Uterus (tissue), 4 donors: ENCODE results near the gene JAKMIP2. TPM values are rescaled to one million over a fixed set of nuclear protein-coding genes. Genes with fewer than 3 reads are reported as not detected.

Source experiments
- DNase-seq, 2 donors: peaks; one replicate each; pipeline ENCODE4 v3.0.0-alpha.2; 2019 to 2020
- H3K27ac ChIP-seq, 2 donors: fragments of 200-600 bp; sonication (generic); 1 replicate in 1 of 2; 2 replicates in 1 of 2; pipeline ENCODE4 v1.5.1; 2016 to 2018
- H3K27me3 ChIP-seq, 2 donors: fragments of 200-600 bp; sonication (generic); one replicate each; pipeline ENCODE4 v1.5.1; 2018 to 2019; ENCODE audit warnings: control low read depth in 1 of 2
- H3K36me3 ChIP-seq, 2 donors: fragments of 200-600 bp; sonication (generic); one replicate each; pipeline ENCODE4 v1.5.1; 2019; ENCODE audit warnings: control low read depth in 1 of 2
- H3K4me1 ChIP-seq, 2 donors: fragments of 200-600 bp; sonication (generic); one replicate each; pipeline ENCODE4 v1.5.1; 2018 to 2019; ENCODE audit warnings: control low read depth in 1 of 2
- H3K4me3 ChIP-seq, 2 donors: fragments of 200-600 bp; sonication (generic); 1 replicate in 1 of 2; 2 replicates in 1 of 2; pipeline ENCODE4 v1.5.1; 2018 to 2019; ENCODE audit warnings: mild to moderate bottlenecking in 1 of 2
- H3K9me3 ChIP-seq, 2 donors: fragments of 200-600 bp; sonication (generic); one replicate each; pipeline ENCODE4 v1.5.1; 2019; ENCODE audit warnings: control low read depth in 1 of 2
- POLR2A ChIP-seq, 2 donors: fragments of 450-650 bp; IDR thresholded peaks; one replicate each; pipeline ENCODE4 v1.6.1; 2016; ENCODE audit warnings: antibody characterized with exemption in 2 of 2, mild to moderate bottlenecking in 1 of 2, moderate library complexity in 1 of 2
- intact Hi-C: fragments of 100-400 bp; cut with DNase I; formaldehyde crosslinking; loops from one replicate; pipeline ENCODE4 v1.15.1; 2023; ENCODE audit warnings: low total_unique reads
- total RNA-seq, 4 donors: library from RNA; depleted of rRNA in 3 of 4; stranded (reverse); fragments of >200 nt in 3 of 4; gene quantifications; one replicate each; pipeline versions ENCODE4 v1.1.0 to v1.2.4, GENCODE V29; 2014 to 2023
- TF ChIP-seq, protein P1 (sequence below), 4 experiments: fragments of 200-600 bp in 2 of 4; fragments of 450-650 bp in 2 of 4; sonication (generic) in 2 of 4; IDR thresholded peaks; one replicate each; pipeline ENCODE4 v1.5.1; 2016 to 2019; ENCODE audit warnings: antibody characterized with exemption in 4 of 4, mild to moderate bottlenecking in 2 of 4, moderate library complexity in 1 of 4
- donor health status: DM: yes; HTN: yes; CAD: no.

The JAKMIP2 gene
- total RNA-seq, 4 donors from 2014 or later = 0.29 to 9.3 (median 5.0) TPM

DNA sequence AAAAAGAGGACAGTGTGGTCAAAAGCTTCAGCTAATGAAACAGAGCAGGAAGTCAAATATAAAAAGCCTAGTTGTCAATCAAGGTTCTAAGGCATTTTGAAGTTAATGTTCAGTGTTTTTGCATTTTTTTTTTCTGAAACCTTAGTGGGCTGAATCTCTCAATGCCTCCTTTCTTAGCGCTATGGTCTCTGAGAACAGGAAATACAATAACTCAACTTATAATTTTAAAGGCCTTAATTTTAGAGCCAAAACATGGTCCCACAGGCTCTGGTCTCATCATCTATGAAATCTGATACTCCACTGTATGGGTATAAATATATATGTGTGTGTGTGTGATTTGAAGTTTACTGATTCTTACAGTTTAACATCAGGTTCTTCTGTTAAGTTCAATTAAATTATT, 209.3 kb downstream of the JAKMIP2 start:
- DNase-seq = no peak
- intact Hi-C loops = no loop called here
- Histone ChIP-seq H3K27me3 (no peaks in the 10 kb centered on the region), H3K4me1 (peaks cover 0 to 8% of the 10 kb centered on the region in 2 donors), H3K27ac (no peak overlapping the region), H3K4me3 (no peak overlapping the region), H3K9me3 (no peaks in the 10 kb centered on the region), H3K36me3 (no peaks in the 10 kb centered on the region)
- TF ChIP-seq, protein P1, sequence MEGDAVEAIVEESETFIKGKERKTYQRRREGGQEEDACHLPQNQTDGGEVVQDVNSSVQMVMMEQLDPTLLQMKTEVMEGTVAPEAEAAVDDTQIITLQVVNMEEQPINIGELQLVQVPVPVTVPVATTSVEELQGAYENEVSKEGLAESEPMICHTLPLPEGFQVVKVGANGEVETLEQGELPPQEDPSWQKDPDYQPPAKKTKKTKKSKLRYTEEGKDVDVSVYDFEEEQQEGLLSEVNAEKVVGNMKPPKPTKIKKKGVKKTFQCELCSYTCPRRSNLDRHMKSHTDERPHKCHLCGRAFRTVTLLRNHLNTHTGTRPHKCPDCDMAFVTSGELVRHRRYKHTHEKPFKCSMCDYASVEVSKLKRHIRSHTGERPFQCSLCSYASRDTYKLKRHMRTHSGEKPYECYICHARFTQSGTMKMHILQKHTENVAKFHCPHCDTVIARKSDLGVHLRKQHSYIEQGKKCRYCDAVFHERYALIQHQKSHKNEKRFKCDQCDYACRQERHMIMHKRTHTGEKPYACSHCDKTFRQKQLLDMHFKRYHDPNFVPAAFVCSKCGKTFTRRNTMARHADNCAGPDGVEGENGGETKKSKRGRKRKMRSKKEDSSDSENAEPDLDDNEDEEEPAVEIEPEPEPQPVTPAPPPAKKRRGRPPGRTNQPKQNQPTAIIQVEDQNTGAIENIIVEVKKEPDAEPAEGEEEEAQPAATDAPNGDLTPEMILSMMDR (IDR thresholded peaks at IDR 0.05) = no peak
- TF ChIP-seq POLR2A (IDR thresholded peaks at IDR 0.05) = no peak

DNA sequence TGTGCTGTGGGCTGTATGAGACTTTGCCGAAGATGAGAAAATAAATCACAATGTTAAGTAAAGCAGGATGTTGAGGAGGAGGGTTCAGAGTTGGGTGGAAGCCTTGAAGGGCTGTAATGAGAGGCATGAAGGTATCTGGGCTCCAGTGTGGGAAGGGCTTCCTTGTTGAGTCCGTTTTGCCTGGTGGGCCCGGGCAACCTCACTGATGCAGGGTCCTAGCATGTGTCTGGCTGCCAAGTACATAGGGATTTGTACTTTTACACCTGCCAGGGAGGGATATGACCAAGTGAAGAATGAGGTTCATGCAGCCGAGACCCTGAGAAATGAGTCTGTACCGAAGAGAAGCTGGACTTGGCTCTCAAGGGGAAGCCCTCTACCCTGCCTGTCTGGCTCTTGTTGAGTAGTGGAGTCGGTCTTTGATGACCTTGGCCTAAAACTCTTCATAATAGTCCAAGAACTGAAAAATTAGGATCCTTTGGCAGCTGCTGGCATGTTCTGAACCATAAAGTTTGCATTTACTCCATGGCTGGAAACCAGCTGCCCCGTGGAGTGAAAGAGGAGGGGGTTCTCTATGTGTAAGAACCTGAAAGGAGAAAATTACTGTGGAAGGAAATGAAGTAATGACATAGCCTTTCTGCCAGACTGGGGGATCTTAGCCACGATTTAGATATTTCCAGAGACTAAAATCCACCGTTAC, 213.7 kb downstream of the JAKMIP2 start:
- Histone ChIP-seq H3K27me3 (no peaks in the 10 kb centered on the region), H3K4me1 (no peaks in the 10 kb centered on the region), H3K36me3 (no peaks in the 10 kb centered on the region), H3K4me3 (no peak overlapping the region), H3K9me3 (no peaks in the 10 kb centered on the region), H3K27ac (no peak overlapping the region)
- DNase-seq = no peak
- intact Hi-C loops = no loop called here
- TF ChIP-seq, protein P1 (IDR thresholded peaks at IDR 0.05) = no peak
- TF ChIP-seq POLR2A (IDR thresholded peaks at IDR 0.05) = no peak

- no peaks in the 10 kb centered on the region for H3K4me1 ChIP-seq
- no peak for TF ChIP-seq POLR2A (IDR thresholded peaks at IDR 0.05)
- TF ChIP-seq, protein P1 (IDR thresholded peaks at IDR 0.05) = no peak
- H3K4me3 ChIP-seq = no peak overlapping the region
- no peaks in the 10 kb centered on the region for H3K36me3 ChIP-seq
- no peaks in the 10 kb centered on the region for H3K27me3 ChIP-seq
- H3K27ac ChIP-seq = no peak overlapping the region
- intact Hi-C loops = no loop called here
- DNase-seq = no peak
- H3K9me3 ChIP-seq = no peaks in the 10 kb centered on the region
These were observed 214.5 kb downstream of the JAKMIP2 start for GRCh38 chr5:147567917-147568598.

DNA sequence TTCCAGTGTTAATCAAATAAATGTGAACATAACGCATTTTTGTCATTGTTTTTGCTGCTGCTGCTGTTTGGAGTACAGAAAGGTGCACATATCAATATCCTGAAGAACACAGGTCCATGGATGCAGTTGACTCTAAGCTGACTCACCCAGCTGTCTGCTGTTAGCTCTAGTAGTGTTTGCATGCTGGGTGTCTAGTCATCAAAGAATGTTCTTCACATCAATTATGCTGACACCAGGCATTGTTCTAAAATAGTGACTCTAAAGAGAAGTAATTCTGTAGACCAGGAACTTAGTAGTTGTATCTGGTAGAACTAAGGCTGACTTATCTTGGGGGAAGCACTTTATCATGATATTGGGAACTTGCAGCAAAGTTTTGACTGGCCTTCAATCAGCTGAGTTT, 217.0 kb downstream of the JAKMIP2 start:
- TF ChIP-seq, protein P1 (IDR thresholded peaks at IDR 0.05) = no peak
- TF ChIP-seq POLR2A (IDR thresholded peaks at IDR 0.05) = no peak
- intact Hi-C loops = no loop called here
- no peak for DNase-seq

DNA sequence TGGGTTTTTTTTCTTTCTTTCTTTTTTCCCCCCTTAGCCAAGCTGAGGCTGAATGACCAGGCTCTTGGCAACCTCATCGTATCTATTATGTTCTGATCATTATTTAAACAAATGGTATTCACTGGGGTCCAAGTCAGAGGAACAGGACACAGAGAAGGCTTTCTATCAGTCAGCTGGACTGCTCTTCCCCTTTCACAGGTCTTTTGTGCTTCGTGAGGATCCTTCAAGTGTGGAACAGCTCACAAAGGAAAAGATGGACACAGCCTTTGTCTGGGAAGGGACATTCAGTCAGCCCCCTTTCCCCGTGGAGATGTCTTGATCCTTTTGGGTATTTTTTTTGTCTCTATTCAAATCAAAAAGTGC, 218.4 kb downstream of the JAKMIP2 start:
- intact Hi-C loops = no loop called here
- H3K9me3 ChIP-seq = no peaks in the 10 kb centered on the region
- H3K27me3 ChIP-seq = no peaks in the 10 kb centered on the region
- H3K4me3 ChIP-seq = no peak overlapping the region
- peak overlapping the region in 1 of 2 donors; percentile 59 for H3K27ac ChIP-seq
- no peak for TF ChIP-seq POLR2A (IDR thresholded peaks at IDR 0.05)
- TF ChIP-seq, protein P1 (IDR thresholded peaks at IDR 0.05) = no peak
- no peaks in the 10 kb centered on the region for H3K36me3 ChIP-seq
- no peaks in the 10 kb centered on the region for H3K4me1 ChIP-seq
- DNase-seq = no peak

More for the DNA sequence above, 217.0 kb downstream of the JAKMIP2 start:
- no peaks in the 10 kb centered on the region for H3K27me3 ChIP-seq
- no peak overlapping the region for H3K27ac ChIP-seq
- H3K4me3 ChIP-seq = no peak overlapping the region
- H3K9me3 ChIP-seq = no peaks in the 10 kb centered on the region
- H3K36me3 ChIP-seq = no peaks in the 10 kb centered on the region
- H3K4me1 ChIP-seq = no peaks in the 10 kb centered on the region
